ENCODE measurements around the gene CSRNP3. TPM values are rescaled to one million over a fixed set of nuclear protein-coding genes. Genes with fewer than 3 reads are reported as not detected.

The CSRNP3 gene, protein sequence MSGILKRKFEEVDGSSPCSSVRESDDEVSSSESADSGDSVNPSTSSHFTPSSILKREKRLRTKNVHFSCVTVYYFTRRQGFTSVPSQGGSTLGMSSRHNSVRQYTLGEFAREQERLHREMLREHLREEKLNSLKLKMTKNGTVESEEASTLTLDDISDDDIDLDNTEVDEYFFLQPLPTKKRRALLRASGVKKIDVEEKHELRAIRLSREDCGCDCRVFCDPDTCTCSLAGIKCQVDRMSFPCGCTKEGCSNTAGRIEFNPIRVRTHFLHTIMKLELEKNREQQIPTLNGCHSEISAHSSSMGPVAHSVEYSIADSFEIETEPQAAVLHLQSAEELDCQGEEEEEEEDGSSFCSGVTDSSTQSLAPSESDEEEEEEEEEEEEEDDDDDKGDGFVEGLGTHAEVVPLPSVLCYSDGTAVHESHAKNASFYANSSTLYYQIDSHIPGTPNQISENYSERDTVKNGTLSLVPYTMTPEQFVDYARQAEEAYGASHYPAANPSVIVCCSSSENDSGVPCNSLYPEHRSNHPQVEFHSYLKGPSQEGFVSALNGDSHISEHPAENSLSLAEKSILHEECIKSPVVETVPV
- total RNA-seq: 0.26 and 0.38 TPM in 2 replicates

DNA sequence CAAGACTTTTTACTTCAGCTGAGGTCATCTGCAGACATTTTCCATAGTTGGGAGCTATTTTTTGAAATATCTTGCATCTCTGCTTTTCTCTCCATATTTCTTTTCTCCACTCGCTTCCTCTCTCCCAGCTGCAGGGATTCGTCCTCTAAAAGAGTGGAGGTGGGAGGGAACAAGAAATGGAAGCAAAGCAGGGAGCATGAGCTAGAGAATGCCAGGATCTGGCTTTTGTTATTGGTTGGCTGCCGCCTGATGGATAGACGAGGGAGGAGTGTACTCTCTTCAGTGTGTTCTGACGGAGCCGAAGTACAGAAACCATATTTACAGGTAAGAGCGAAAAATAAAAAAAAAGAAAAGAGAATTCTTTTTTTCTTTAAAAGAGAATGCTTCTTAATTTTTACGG, at the start of gene CSRNP3:
CSRNP3 (plus strand) TSS at position 282 of the 400 bp plus-strand sequence. CDS start 125,368 bp downstream, outside the sequence.
- Histone ChIP-seq H3K27me3 (ENCODE audit: control insufficient read depth, insufficient read depth, low read length) (no peaks in the 10 kb centered on the region), H3K36me3 (ENCODE audit: control insufficient read depth, insufficient read depth, low read length) (no peaks in the 10 kb centered on the region), H3K4me3 (ENCODE audit: low read depth, low read length) (peak within 1 kb of the TSS; percentile 44)
- FAIRE-seq (peak; percentile 40), DNase-seq (ENCODE audit: low read depth) (peak; percentile 87)
- TF ChIP-seq, protein P1, sequence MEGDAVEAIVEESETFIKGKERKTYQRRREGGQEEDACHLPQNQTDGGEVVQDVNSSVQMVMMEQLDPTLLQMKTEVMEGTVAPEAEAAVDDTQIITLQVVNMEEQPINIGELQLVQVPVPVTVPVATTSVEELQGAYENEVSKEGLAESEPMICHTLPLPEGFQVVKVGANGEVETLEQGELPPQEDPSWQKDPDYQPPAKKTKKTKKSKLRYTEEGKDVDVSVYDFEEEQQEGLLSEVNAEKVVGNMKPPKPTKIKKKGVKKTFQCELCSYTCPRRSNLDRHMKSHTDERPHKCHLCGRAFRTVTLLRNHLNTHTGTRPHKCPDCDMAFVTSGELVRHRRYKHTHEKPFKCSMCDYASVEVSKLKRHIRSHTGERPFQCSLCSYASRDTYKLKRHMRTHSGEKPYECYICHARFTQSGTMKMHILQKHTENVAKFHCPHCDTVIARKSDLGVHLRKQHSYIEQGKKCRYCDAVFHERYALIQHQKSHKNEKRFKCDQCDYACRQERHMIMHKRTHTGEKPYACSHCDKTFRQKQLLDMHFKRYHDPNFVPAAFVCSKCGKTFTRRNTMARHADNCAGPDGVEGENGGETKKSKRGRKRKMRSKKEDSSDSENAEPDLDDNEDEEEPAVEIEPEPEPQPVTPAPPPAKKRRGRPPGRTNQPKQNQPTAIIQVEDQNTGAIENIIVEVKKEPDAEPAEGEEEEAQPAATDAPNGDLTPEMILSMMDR (IDR thresholded peaks at IDR 0.05; ENCODE audit: insufficient read depth, low read length, severe bottlenecking): no peak

DNA sequence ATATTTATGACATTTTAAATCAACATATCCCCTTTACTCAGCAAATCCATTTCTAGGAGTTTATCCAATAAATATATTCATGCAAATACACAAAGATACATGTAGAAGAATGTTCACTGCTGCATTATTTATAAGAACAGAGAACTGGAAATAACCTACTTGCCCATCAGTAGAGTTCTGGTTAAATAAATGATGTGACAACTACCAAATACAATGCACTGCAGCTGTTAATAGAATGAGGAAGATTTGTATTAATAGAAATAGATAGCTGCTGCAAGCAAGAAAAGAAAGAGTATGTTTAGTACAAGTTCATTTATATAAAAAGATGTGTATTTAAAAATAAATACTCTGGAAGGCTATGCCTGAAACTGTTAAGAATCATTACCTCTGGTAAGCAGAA, 49.3 kb upstream of the CSRNP3 start:
- no peak for FAIRE-seq
- no peak for DNase-seq (ENCODE audit: low read depth)
- Histone ChIP-seq H3K36me3 (ENCODE audit: control insufficient read depth, insufficient read depth, low read length) (no peaks in the 10 kb centered on the region), H3K4me3 (ENCODE audit: low read depth, low read length) (no peak overlapping the region), H3K27me3 (ENCODE audit: control insufficient read depth, insufficient read depth, low read length) (no peaks in the 10 kb centered on the region)
- TF ChIP-seq, protein P1 (IDR thresholded peaks at IDR 0.05; ENCODE audit: insufficient read depth, low read length, severe bottlenecking): no peak

DNA sequence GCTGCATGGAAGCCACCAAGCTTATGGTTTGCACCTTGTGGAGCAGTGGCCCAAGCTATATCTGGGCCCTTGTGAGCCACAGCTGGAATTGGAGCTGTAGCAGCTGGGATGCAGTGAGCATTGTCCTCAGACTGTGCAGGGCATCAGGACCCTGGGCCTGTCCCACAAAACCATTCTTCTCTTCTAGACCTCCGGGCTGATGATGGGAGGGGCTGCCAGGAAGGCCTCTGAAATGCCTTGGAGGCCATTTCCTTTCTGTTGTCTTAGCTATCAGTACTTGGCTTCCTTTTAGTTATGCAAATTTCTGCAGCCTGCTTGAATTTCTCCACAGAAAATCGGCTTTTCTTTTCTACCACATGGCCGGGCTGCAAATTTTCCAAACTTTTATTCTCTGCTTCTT, 46.4 kb upstream of the CSRNP3 start:
- no peaks in the 10 kb centered on the region for H3K36me3 ChIP-seq (ENCODE audit: control insufficient read depth, insufficient read depth, low read length)
- TF ChIP-seq, protein P1 (IDR thresholded peaks at IDR 0.05; ENCODE audit: insufficient read depth, low read length, severe bottlenecking): no peak
- FAIRE-seq (peak; percentile 43), DNase-seq (ENCODE audit: low read depth) (no peak)
- H3K27me3 ChIP-seq (ENCODE audit: control insufficient read depth, insufficient read depth, low read length): no peaks in the 10 kb centered on the region
- no peak overlapping the region for H3K4me3 ChIP-seq (ENCODE audit: low read depth, low read length)

DNA sequence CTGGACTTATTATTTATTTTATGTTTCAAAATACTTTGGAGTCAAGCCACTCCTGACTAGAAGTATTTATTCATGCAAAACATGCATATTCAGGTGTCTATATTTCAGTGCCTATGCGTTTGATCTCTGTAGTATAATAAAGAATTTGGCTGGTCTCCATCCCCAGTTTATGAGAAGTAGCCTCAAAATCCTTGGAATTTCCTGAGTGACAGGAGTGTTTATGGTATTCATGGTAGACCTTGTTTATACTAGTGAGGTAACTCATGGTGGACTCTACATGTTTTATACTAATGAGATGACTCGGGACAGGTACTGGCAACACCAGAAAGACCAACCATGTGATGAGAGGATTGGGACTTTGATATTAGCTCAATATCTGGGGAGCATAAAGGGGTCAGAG, 43.9 kb upstream of the CSRNP3 start:
- DNase-seq (ENCODE audit: low read depth) (peak; percentile 33), FAIRE-seq (no peak)
- no peaks in the 10 kb centered on the region for H3K27me3 ChIP-seq (ENCODE audit: control insufficient read depth, insufficient read depth, low read length)
- no peaks in the 10 kb centered on the region for H3K36me3 ChIP-seq (ENCODE audit: control insufficient read depth, insufficient read depth, low read length)
- TF ChIP-seq, protein P1 (IDR thresholded peaks at IDR 0.05; ENCODE audit: insufficient read depth, low read length, severe bottlenecking): no peak
- H3K4me3 ChIP-seq (ENCODE audit: low read depth, low read length): no peak overlapping the region

DNA sequence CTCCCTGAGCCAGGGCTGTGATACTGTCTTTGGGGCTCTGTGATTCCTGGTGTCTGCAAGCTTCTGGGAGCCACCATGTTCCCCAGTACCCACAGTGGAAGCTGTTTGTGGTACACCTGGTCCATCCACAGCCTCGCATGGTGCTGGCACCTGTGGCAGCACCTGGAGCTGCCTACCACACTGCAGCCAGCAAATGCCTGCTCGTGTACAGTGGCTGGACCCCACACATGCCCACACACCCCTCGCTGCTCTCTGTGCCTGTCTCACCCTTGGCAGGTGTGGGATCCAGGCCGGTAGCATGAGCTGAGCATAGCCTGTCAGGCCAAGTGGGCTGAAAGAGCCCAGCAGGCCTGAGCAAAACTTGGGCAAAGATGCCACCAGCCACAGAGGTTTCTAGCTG, 41.8 kb upstream of the CSRNP3 start:
- no peak for FAIRE-seq
- H3K27me3 ChIP-seq (ENCODE audit: control insufficient read depth, insufficient read depth, low read length): no peaks in the 10 kb centered on the region
- no peak overlapping the region for H3K4me3 ChIP-seq (ENCODE audit: low read depth, low read length)
- no peaks in the 10 kb centered on the region for H3K36me3 ChIP-seq (ENCODE audit: control insufficient read depth, insufficient read depth, low read length)
- DNase-seq (ENCODE audit: low read depth): no peak
- TF ChIP-seq, protein P1 (IDR thresholded peaks at IDR 0.05; ENCODE audit: insufficient read depth, low read length, severe bottlenecking): no peak

All from bronchial epithelial cell (primary cell).